Erythroblast (primary cell): ENCODE data around the gene MED8.

ENCODE experiments used
- GATA1 ChIP-seq: IDR thresholded peaks from 2 replicates; pipeline ENCODE4 v1.6.1; 2011; ENCODE audit warnings: low read depth, mild to moderate bottlenecking, control low read depth, low read length, moderate library complexity
- POLR2A ChIP-seq: IDR thresholded peaks from 2 replicates; pipeline ENCODE4 v1.6.1; 2011; ENCODE audit warnings: mild to moderate bottlenecking, low read length

GRCh38 chr1:43339584-43340232 lies 49.9 kb downstream of the MED8 start:
- TF ChIP-seq POLR2A (no peak), GATA1 (no peak)
